IgD-negative memory B cell (primary cell): ENCODE data around the gene B3GALT4. TPM values are rescaled to one million over a fixed set of nuclear protein-coding genes. Genes with fewer than 3 reads are reported as not detected.
"Not testable (repeated sequence)": the region's sequence is repeated elsewhere in the genome, so short reads cannot be mapped to it uniquely, and the experiment has no call there.

Source experiments
- H3K27ac Mint-ChIP-seq, 3 donors: one replicate each; pipeline ENCODE4 v1.8.0; 2020 to 2022; ENCODE audit warnings: mild to moderate bottlenecking in 3 of 3, mixed read lengths in 3 of 3, moderate library complexity in 1 of 3
- H3K27me3 Mint-ChIP-seq: one replicate; pipeline ENCODE4 v1.8.0; 2021; ENCODE audit warnings: mixed read lengths
- H3K36me3 Mint-ChIP-seq: one replicate; pipeline ENCODE4 v1.8.0; 2020; ENCODE audit warnings: mild to moderate bottlenecking, mixed read lengths
- H3K4me1 Mint-ChIP-seq, 3 donors: one replicate each; pipeline ENCODE4 v1.8.0; 2020 to 2022; ENCODE audit warnings: mixed read lengths in 3 of 3, mild to moderate bottlenecking in 1 of 3
- H3K4me3 Mint-ChIP-seq, 4 donors: one replicate each; pipeline ENCODE4 v1.8.0; 2020 to 2022; ENCODE audit warnings: mild to moderate bottlenecking in 4 of 4, mixed read lengths in 4 of 4, moderate library complexity in 3 of 4
- H3K9me3 Mint-ChIP-seq, 3 donors: one replicate each; pipeline ENCODE4 v1.8.0; 2020 to 2021; ENCODE audit warnings: mixed read lengths in 3 of 3, mild to moderate bottlenecking in 1 of 3
- polyA plus RNA-seq: library from polyadenylated mRNA; unstranded; fragments of 300-500 nt; fragmentation: Illumina TruSeq; gene quantifications from one replicate; pipeline ENCODE4 v1.2.3, GENCODE V29; 2021

B3GALT4 gene
- polyA plus RNA-seq, 1 donor from 2014 or later = 35.4 TPM

GRCh38 chr6:33277663-33278391 is 904 bp downstream of the B3GALT4 start:
- H3K27ac Mint-ChIP-seq = peak overlapping the region; percentile 85 to 99 (median 92)
- no peaks in the 10 kb centered on the region for H3K9me3 Mint-ChIP-seq
- peak overlapping the region; percentile 89 to 99 (median 96) for H3K4me3 Mint-ChIP-seq
- H3K27me3 Mint-ChIP-seq = no peaks in the 10 kb centered on the region
- H3K36me3 Mint-ChIP-seq = no peaks in the 10 kb centered on the region
- peaks cover 35 to 50% (median 35%) of the 10 kb centered on the region in 3 donors for H3K4me1 Mint-ChIP-seq

- Mint-ChIP-seq H3K4me3 (peak overlapping the region; percentile 89 to 99 (median 96)), H3K36me3 (no peaks in the 10 kb centered on the region), H3K27me3 (no peaks in the 10 kb centered on the region), H3K27ac (peak overlapping the region; percentile 67 to 99 (median 85)), H3K9me3 (no peaks in the 10 kb centered on the region), H3K4me1 (peaks cover 30 to 44% (median 32%) of the 10 kb centered on the region in 3 donors)
Measured at GRCh38 chr6:33278392-33278741, 1.4 kb downstream of the B3GALT4 start.

- Mint-ChIP-seq H3K27ac (peak overlapping the region; percentile 23 to 99 (median 85)), H3K4me3 (peak overlapping the region; percentile 60 to 99 (median 92)), H3K27me3 (no peaks in the 10 kb centered on the region), H3K9me3 (no peaks in the 10 kb centered on the region), H3K4me1 (peaks cover 26 to 40% (median 30%) of the 10 kb centered on the region in 3 donors), H3K36me3 (no peaks in the 10 kb centered on the region)
Measured at GRCh38 chr6:33278810-33279209, 1.9 kb downstream of the B3GALT4 start.

GRCh38 chr6:33279257-33279695 is 2.4 kb downstream of the B3GALT4 start:
- Mint-ChIP-seq H3K4me1 (peaks cover 23 to 38% (median 28%) of the 10 kb centered on the region in 3 donors), H3K27me3 (no peaks in the 10 kb centered on the region), H3K36me3 (peaks cover 1% of the 10 kb centered on the region), H3K9me3 (no peaks in the 10 kb centered on the region), H3K27ac (peak overlapping the region in 2 of 3 donors; percentile 71 to 85), H3K4me3 (peak overlapping the region in 3 of 4 donors; percentile 60 to 99 (median 89))

- H3K4me3 Mint-ChIP-seq = peak overlapping the region in 2 of 4 donors; percentile 45 to 99
- no peaks in the 10 kb centered on the region for H3K9me3 Mint-ChIP-seq
- H3K27me3 Mint-ChIP-seq = no peaks in the 10 kb centered on the region
- peaks cover 1% of the 10 kb centered on the region for H3K36me3 Mint-ChIP-seq
- peaks cover 16 to 30% (median 20%) of the 10 kb centered on the region in 3 donors for H3K4me1 Mint-ChIP-seq
- peak overlapping the region in 1 of 3 donors; percentile 64 for H3K27ac Mint-ChIP-seq
Measured at GRCh38 chr6:33279971-33280511, 3.1 kb downstream of the B3GALT4 start.

GRCh38 chr6:33280539-33280938 is 3.6 kb downstream of the B3GALT4 start:
- Mint-ChIP-seq H3K27ac (peak overlapping the region in 2 of 3 donors; percentile 31 to 81), H3K4me3 (peak overlapping the region in 1 of 4 donors; percentile 79), H3K4me1 (peaks cover 15 to 26% (median 20%) of the 10 kb centered on the region in 3 donors), H3K27me3 (no peaks in the 10 kb centered on the region), H3K9me3 (no peaks in the 10 kb centered on the region), H3K36me3 (peaks cover 1% of the 10 kb centered on the region)

GRCh38 chr6:33285214-33285613 is 8.3 kb downstream of the B3GALT4 start:
- not testable (repeated sequence) for H3K9me3 Mint-ChIP-seq, H3K36me3 Mint-ChIP-seq, H3K27ac Mint-ChIP-seq, H3K4me3 Mint-ChIP-seq, H3K27me3 Mint-ChIP-seq
- peaks cover 9 to 30% (median 16%) of the 10 kb centered on the region in 3 donors for H3K4me1 Mint-ChIP-seq

GRCh38 chr6:33286946-33287914 is 10.3 kb downstream of the B3GALT4 start:
- Mint-ChIP-seq H3K4me1 (peaks cover 15 to 34% (median 17%) of the 10 kb centered on the region in 3 donors), H3K27me3 (no peaks in the 10 kb centered on the region), H3K9me3 (no peaks in the 10 kb centered on the region), H3K36me3 (peaks cover 5% of the 10 kb centered on the region), H3K27ac (peak overlapping the region in 2 of 3 donors; percentile 2 to 90), H3K4me3 (peak overlapping the region; percentile 57 to 98 (median 88))

- Mint-ChIP-seq H3K9me3 (no peaks in the 10 kb centered on the region), H3K36me3 (peaks cover 8% of the 10 kb centered on the region), H3K27me3 (no peaks in the 10 kb centered on the region), H3K4me3 (peak overlapping the region; percentile 96 to 100 (median 98)), H3K27ac (peak overlapping the region; percentile 75 to 94 (median 79)), H3K4me1 (peaks cover 15 to 34% (median 17%) of the 10 kb centered on the region in 3 donors)
Measured at GRCh38 chr6:33288141-33288920, 11.4 kb downstream of the B3GALT4 start.

GRCh38 chr6:33288921-33289783 is 12.2 kb downstream of the B3GALT4 start, which contains the start of the genes PFDN6 and WDR46:
TSS of gene PFDN6 (plus strand) at chr6:33289601. CDS start at chr6:33289857, 256 bp downstream.
TSS of gene WDR46 (minus strand) at chr6:33289239. CDS start at chr6:33289170, 69 bp downstream.
- peaks cover 15 to 34% (median 17%) of the 10 kb centered on the region in 3 donors for H3K4me1 Mint-ChIP-seq
- H3K36me3 Mint-ChIP-seq = peaks cover 9% of the 10 kb centered on the region
- peak within 1 kb of the TSS; percentile 75 to 94 (median 79) for H3K27ac Mint-ChIP-seq
- no peaks in the 10 kb centered on the region for H3K27me3 Mint-ChIP-seq
- H3K9me3 Mint-ChIP-seq = no peaks in the 10 kb centered on the region
- peak within 1 kb of the TSS; percentile 96 to 100 (median 98) for H3K4me3 Mint-ChIP-seq

- peak overlapping the region; percentile 96 to 100 (median 98) for H3K4me3 Mint-ChIP-seq
- H3K9me3 Mint-ChIP-seq = no peaks in the 10 kb centered on the region
- no peaks in the 10 kb centered on the region for H3K27me3 Mint-ChIP-seq
- H3K4me1 Mint-ChIP-seq = peaks cover 15 to 34% (median 17%) of the 10 kb centered on the region in 3 donors
- H3K27ac Mint-ChIP-seq = peak overlapping the region; percentile 75 to 94 (median 79)
- peaks cover 8% of the 10 kb centered on the region for H3K36me3 Mint-ChIP-seq
Measured at GRCh38 chr6:33289784-33290315, 12.9 kb downstream of the B3GALT4 start.

- Mint-ChIP-seq H3K27me3 (no peaks in the 10 kb centered on the region), H3K4me1 (peaks cover 15 to 34% (median 17%) of the 10 kb centered on the region in 3 donors), H3K36me3 (peaks cover 8% of the 10 kb centered on the region), H3K9me3 (no peaks in the 10 kb centered on the region), H3K4me3 (peak overlapping the region; percentile 96 to 100 (median 98)), H3K27ac (peak overlapping the region in 1 of 3 donors; percentile 64)
Measured at GRCh38 chr6:33290459-33290858, 13.5 kb downstream of the B3GALT4 start.
